Peyer's patch (tissue), 4 donors: Measurements from ENCODE around the gene MEIOB. TPM values are rescaled to one million over a fixed set of nuclear protein-coding genes. Genes with fewer than 3 reads are reported as not detected.
"Not testable (repeated sequence)": the region's sequence is repeated elsewhere in the genome, so short reads cannot be mapped to it uniquely, and the experiment has no call there.

Experiments used
- DNase-seq, 3 donors: peaks; one replicate each; pipeline ENCODE4 v3.0.0-alpha.2; 2017 to 2019
- H3K27ac ChIP-seq, 4 donors: fragments of 200-600 bp; sonication (generic); one replicate each; pipeline ENCODE4 v1.5.1; 2016 to 2019
- H3K27me3 ChIP-seq, 2 donors: fragments of 200-600 bp; sonication (generic); one replicate each; pipeline ENCODE4 v1.5.1; 2019
- H3K36me3 ChIP-seq, 3 donors: fragments of 200-600 bp; sonication (generic); one replicate each; pipeline ENCODE4 v1.5.1; 2016 to 2019
- H3K4me1 ChIP-seq, 4 donors: fragments of 200-600 bp; sonication (generic); one replicate each; pipeline ENCODE4 v1.5.1; 2016 to 2019
- H3K4me3 ChIP-seq, 4 donors: fragments of 200-600 bp; sonication (generic); 1 replicate in 3 of 4; 2 replicates in 1 of 4; pipeline ENCODE4 v1.5.1; 2016 to 2019; ENCODE audit warnings: mild to moderate bottlenecking in 1 of 4
- H3K9me3 ChIP-seq, 4 donors: fragments of 200-600 bp; sonication (generic); one replicate each; pipeline ENCODE4 v1.5.1; 2016 to 2019; ENCODE audit warnings: mild to moderate bottlenecking in 1 of 4
- CTCF ChIP-seq, 6 experiments: fragments of 450-650 bp in 4 of 6; fragments of 200-600 bp in 2 of 6; sonication (generic) in 1 of 6; IDR thresholded peaks; one replicate each; pipeline ENCODE4 v1.5.1; 2017 to 2019; ENCODE audit warnings: antibody characterized with exemption in 6 of 6, mild to moderate bottlenecking in 3 of 6, moderate library complexity in 1 of 6
- POLR2A ChIP-seq, 2 donors: fragments of 450-650 bp; IDR thresholded peaks; one replicate each; pipeline ENCODE4 v1.5.1; 2017; ENCODE audit warnings: antibody characterized with exemption in 2 of 2, mild to moderate bottlenecking in 2 of 2, moderate library complexity in 2 of 2
- total RNA-seq, 4 donors: library from RNA; depleted of rRNA; stranded (reverse); fragments of >200 nt; gene quantifications; one replicate each; pipeline ENCODE4 v1.1.0, GENCODE V29; 2016

The MEIOB gene
- total RNA-seq, 4 donors from 2014 or later: not detected

- no peaks in the 10 kb centered on the region for H3K9me3 ChIP-seq
- H3K27ac ChIP-seq: no peak overlapping the region
- no peak overlapping the region for H3K4me3 ChIP-seq
- TF ChIP-seq CTCF (IDR thresholded peaks at IDR 0.05) (peak in 3 of 6 experiments; percentile 56 to 73 (median 64)), POLR2A (IDR thresholded peaks at IDR 0.05) (no peak)
- no peaks in the 10 kb centered on the region for H3K27me3 ChIP-seq
- no peaks in the 10 kb centered on the region for H3K36me3 ChIP-seq
- no peak for DNase-seq
- no peaks in the 10 kb centered on the region for H3K4me1 ChIP-seq
These were observed 12.3 kb upstream of the MEIOB start for GRCh38 chr16:1884155-1884760.

- not testable (repeated sequence) for H3K4me1 ChIP-seq, H3K27me3 ChIP-seq, H3K4me3 ChIP-seq, H3K36me3 ChIP-seq, H3K9me3 ChIP-seq, H3K27ac ChIP-seq
- DNase-seq: peak in 1 of 3 donors; percentile 4
These were observed 9.2 kb upstream of the MEIOB start for GRCh38 chr16:1881172-1881571.

GRCh38 chr16:1879477-1879876 lies 7.5 kb upstream of the MEIOB start:
- Histone ChIP-seq H3K27me3 (no peaks in the 10 kb centered on the region), H3K4me1 (no peaks in the 10 kb centered on the region), H3K36me3 (no peaks in the 10 kb centered on the region), H3K4me3 (no peak overlapping the region), H3K27ac (no peak overlapping the region), H3K9me3 (no peaks in the 10 kb centered on the region)
- DNase-seq: no peak
- no peak for TF ChIP-seq POLR2A (IDR thresholded peaks at IDR 0.05)
- TF ChIP-seq CTCF (IDR thresholded peaks at IDR 0.05): no peak

GRCh38 chr16:1878256-1878655 lies 6.3 kb upstream of the MEIOB start:
- no peak for DNase-seq
- no peaks in the 10 kb centered on the region for H3K4me1 ChIP-seq
- H3K27ac ChIP-seq: no peak overlapping the region
- H3K4me3 ChIP-seq: no peak overlapping the region
- no peak for TF ChIP-seq POLR2A (IDR thresholded peaks at IDR 0.05)
- no peak for TF ChIP-seq CTCF (IDR thresholded peaks at IDR 0.05)
- no peaks in the 10 kb centered on the region for H3K9me3 ChIP-seq
- no peaks in the 10 kb centered on the region for H3K27me3 ChIP-seq
- no peaks in the 10 kb centered on the region for H3K36me3 ChIP-seq

- DNase-seq: peak in 1 of 3 donors; percentile 53
- no peak for TF ChIP-seq POLR2A (IDR thresholded peaks at IDR 0.05)
- TF ChIP-seq CTCF (IDR thresholded peaks at IDR 0.05): no peak
- H3K27me3 ChIP-seq: no peaks in the 10 kb centered on the region
- H3K36me3 ChIP-seq: no peaks in the 10 kb centered on the region
- H3K9me3 ChIP-seq: no peaks in the 10 kb centered on the region
- no peak overlapping the region for H3K4me3 ChIP-seq
- no peak overlapping the region for H3K27ac ChIP-seq
- no peaks in the 10 kb centered on the region for H3K4me1 ChIP-seq
These were observed 5.8 kb upstream of the MEIOB start for GRCh38 chr16:1877804-1878203.

GRCh38 chr16:1877089-1877488 lies 5.1 kb upstream of the MEIOB start:
- TF ChIP-seq POLR2A (IDR thresholded peaks at IDR 0.05) (no peak), CTCF (IDR thresholded peaks at IDR 0.05) (no peak)
- Histone ChIP-seq H3K27ac (peak overlapping the region in 2 of 4 donors; percentile 42 to 77), H3K27me3 (peaks cover 0 to 5% of the 10 kb centered on the region in 2 donors), H3K4me1 (no peaks in the 10 kb centered on the region), H3K36me3 (no peaks in the 10 kb centered on the region), H3K9me3 (no peaks in the 10 kb centered on the region), H3K4me3 (no peak overlapping the region)
- peak in 2 of 3 donors; percentile 60 to 64 for DNase-seq
